ENCODE data around the gene C6orf47.

- no peak for TF ChIP-seq ZNF274 (IDR thresholded peaks at IDR 0.05; ENCODE audit: low read depth, low read length)
- no peak for TF ChIP-seq YY1 (IDR thresholded peaks at IDR 0.05; ENCODE audit: insufficient read depth, insufficient read length)
- TF ChIP-seq SUZ12 (IDR thresholded peaks at IDR 0.05; ENCODE audit: extremely low read depth, insufficient read depth, insufficient read length), result no peak
Observed at GRCh38 chr6:31614684-31615578, 45.6 kb downstream of the C6orf47 start, which contains the start of gene AIF1.

All from NT2/D1 (cell line).